CD4-positive, alpha-beta T cell (primary cell): ENCODE data around the gene KCNMA1. TPM values are rescaled to one million over a fixed set of nuclear protein-coding genes. Genes with fewer than 3 reads are reported as not detected.

Source experiments
- ATAC-seq: fragments of 200-7000 bp; cut with Tn5 transposase; one replicate; pipeline ENCODE4 v1.10.0; 2022; ENCODE audit warnings: mild to moderate bottlenecking; ENCODE audit not compliant: poor library complexity
- CTCF ChIA-PET: fragments of 350-600 bp; sonication (Branson Sonifier 250); formaldehyde crosslinking; loops from one replicate; lab custom pipeline; 2021; ENCODE audit warnings: antibody characterized with exemption, inconsistent platforms; lab: Charles Lee
- POLR2A ChIA-PET: fragments of 350-600 bp; sonication (Branson Sonifier 250); formaldehyde crosslinking; loops from one replicate; lab custom pipeline; 2021; ENCODE audit warnings: antibody characterized with exemption, inconsistent platforms; lab: Charles Lee
- DNase-seq, 14 experiments: peaks; one replicate each; pipeline ENCODE4 v3.0.0-alpha.2; 2013 to 2020; ENCODE audit warnings: mixed read lengths in 2 of 14
- H3K27ac ChIP-seq, 2 donors: one replicate each; pipeline versions ENCODE4 v1.5.1 to v1.7.0; 2013; ENCODE audit warnings: low read length in 2 of 2, low read depth in 1 of 2, mild to moderate bottlenecking in 1 of 2
- H3K27me3 ChIP-seq, 2 experiments: 1 replicate in 1 of 2; 2 replicates in 1 of 2; pipeline versions ENCODE4 v1.6.1 to v1.7.0; 2013; ENCODE audit warnings: low read length in 2 of 2, control low read depth in 1 of 2, mild to moderate bottlenecking in 1 of 2, moderate library complexity in 1 of 2; ENCODE audit not compliant: insufficient read depth in 2 of 2, control insufficient read depth in 1 of 2
- H3K36me3 ChIP-seq: one replicate; pipeline ENCODE4 v1.6.1; 2013; ENCODE audit warnings: low read length, control low read depth; ENCODE audit not compliant: insufficient read depth
- H3K4me1 ChIP-seq: one replicate; pipeline ENCODE4 v1.6.1; 2013; ENCODE audit warnings: low read length, control low read depth; ENCODE audit not compliant: insufficient read depth
- H3K4me3 ChIP-seq: one replicate; pipeline ENCODE4 v1.5.1; 2013; ENCODE audit warnings: mild to moderate bottlenecking, low read length, moderate library complexity
- H3K9me3 ChIP-seq, 2 experiments: 1 replicate in 1 of 2; 2 replicates in 1 of 2; pipeline versions ENCODE4 v1.6.1 to v1.7.0; 2013; ENCODE audit warnings: low read length in 2 of 2, mild to moderate bottlenecking in 2 of 2, control low read depth in 1 of 2, moderate library complexity in 1 of 2; ENCODE audit not compliant: control insufficient read depth in 1 of 2, insufficient read depth in 1 of 2
- H3K27ac Mint-ChIP-seq: one replicate; pipeline ENCODE4 v1.8.0; 2020; ENCODE audit warnings: mixed read lengths
- H3K27me3 Mint-ChIP-seq: one replicate; pipeline ENCODE4 v1.8.0; 2021; ENCODE audit warnings: mixed read lengths
- H3K36me3 Mint-ChIP-seq: one replicate; pipeline ENCODE4 v1.8.0; 2021; ENCODE audit warnings: low read depth, mixed read lengths
- H3K4me1 Mint-ChIP-seq: one replicate; pipeline ENCODE4 v1.8.0; 2021; ENCODE audit warnings: low read depth, mixed read lengths
- H3K4me3 Mint-ChIP-seq: one replicate; pipeline ENCODE4 v1.8.0; 2020; ENCODE audit warnings: mild to moderate bottlenecking, mixed read lengths
- H3K9me3 Mint-ChIP-seq: one replicate; pipeline ENCODE4 v1.8.0; 2020; ENCODE audit warnings: mixed read lengths
- CTCF ChIP-seq: fragments of 200-600 bp; IDR thresholded peaks from one replicate; pipeline ENCODE4 v1.8.0; 2022; ENCODE audit warnings: antibody characterized with exemption, mild to moderate bottlenecking
- intact Hi-C, 2 experiments: fragments of 100-400 bp; cut with DNase I in 1 of 2; cut with micrococcal nuclease in 1 of 2; formaldehyde crosslinking; loops; one replicate each; pipeline versions ENCODE4 v1.15.1 to v1.9.0; 2023 to 2025; cut with DNase I, micrococcal nuclease
- total RNA-seq, 174 experiments: library from RNA in 2 of 174; stranded (reverse) in 2 of 174; gene quantifications; one replicate each; pipeline ENCODE4 v1.2.3 and lab custom pipeline; 2021 to 2026

KCNMA1 gene
- total RNA-seq, 2 experiments from 2014 or later, result not detected

GRCh38 chr10:77334501-77334900, 303.1 kb downstream of the KCNMA1 start:
- Mint-ChIP-seq H3K36me3 (no peaks in the 10 kb centered on the region), H3K4me3 (no peak overlapping the region), H3K27me3 (peaks cover 6% of the 10 kb centered on the region), H3K9me3 (no peaks in the 10 kb centered on the region), H3K4me1 (no peaks in the 10 kb centered on the region), H3K27ac (no peak overlapping the region)
- no peak for ATAC-seq
- H3K4me3 ChIP-seq, result no peak overlapping the region
- TF ChIP-seq CTCF, result no peak
- no peaks in the 10 kb centered on the region for H3K36me3 ChIP-seq
- intact Hi-C loops, result no loop called here
- ChIA-PET POLR2A (no interaction called here), CTCF (no interaction called here)
- no peak overlapping the region for H3K27ac ChIP-seq
- DNase-seq, result no peak
- peaks cover 0 to 7% of the 10 kb centered on the region in 2 experiments for H3K27me3 ChIP-seq
- H3K4me1 ChIP-seq, result no peaks in the 10 kb centered on the region
- H3K9me3 ChIP-seq, result no peaks in the 10 kb centered on the region

GRCh38 chr10:77333610-77334340, 303.8 kb downstream of the KCNMA1 start:
- Histone ChIP-seq H3K4me1 (no peaks in the 10 kb centered on the region), H3K9me3 (no peaks in the 10 kb centered on the region), H3K27ac (no peak overlapping the region), H3K27me3 (peaks cover 0 to 6% of the 10 kb centered on the region in 2 experiments), H3K4me3 (no peak overlapping the region), H3K36me3 (no peaks in the 10 kb centered on the region)
- H3K36me3 Mint-ChIP-seq, result no peaks in the 10 kb centered on the region
- H3K9me3 Mint-ChIP-seq, result no peaks in the 10 kb centered on the region
- TF ChIP-seq CTCF, result no peak
- no peak overlapping the region for H3K27ac Mint-ChIP-seq
- ATAC-seq (no peak), DNase-seq (no peak)
- intact Hi-C loops, result no loop called here
- H3K4me3 Mint-ChIP-seq, result no peak overlapping the region
- POLR2A ChIA-PET, result no interaction called here
- CTCF ChIA-PET, result no interaction called here
- H3K27me3 Mint-ChIP-seq, result peaks cover 6% of the 10 kb centered on the region
- H3K4me1 Mint-ChIP-seq, result no peaks in the 10 kb centered on the region

- Mint-ChIP-seq H3K4me3 (no peak overlapping the region), H3K27me3 (peaks cover 6% of the 10 kb centered on the region), H3K4me1 (no peaks in the 10 kb centered on the region), H3K9me3 (no peaks in the 10 kb centered on the region), H3K36me3 (no peaks in the 10 kb centered on the region), H3K27ac (no peak overlapping the region)
- no peak overlapping the region for H3K4me3 ChIP-seq
- no peak for TF ChIP-seq CTCF
- no peaks in the 10 kb centered on the region for H3K4me1 ChIP-seq
- DNase-seq (no peak), ATAC-seq (no peak)
- intact Hi-C loops, result no loop called here
- no peak overlapping the region for H3K27ac ChIP-seq
- H3K9me3 ChIP-seq, result no peaks in the 10 kb centered on the region
- no peaks in the 10 kb centered on the region for H3K36me3 ChIP-seq
- no peaks in the 10 kb centered on the region for H3K27me3 ChIP-seq
- ChIA-PET POLR2A (no interaction called here), CTCF (no interaction called here)
Measured at GRCh38 chr10:77332256-77332655, 305.4 kb downstream of the KCNMA1 start.
